PC-3 (cell line): ENCODE measurements around the gene GFOD2. TPM values are rescaled to one million over a fixed set of nuclear protein-coding genes. Genes with fewer than 3 reads are reported as not detected.
A peak's percentile ranks its signal among the peaks of the same experiment; 100 is the strongest.

Experiments used
- ATAC-seq: fragments of 200-7000 bp; cut with Tn5 transposase; 2 replicates; pipeline ENCODE4 v1.9.1; 2020; ENCODE audit warnings: mild to moderate bottlenecking, moderate library complexity
- BruUV-seq: library from RNA; stranded (reverse); fragments of 400-500 nt; replicated peaks from 2 replicates; lab custom pipeline; 2021; lab: Mats Ljungman, UMichigan
- CTCF ChIA-PET: fragments of 300-600 bp; sonication (Branson Sonifier 250); formaldehyde crosslinking; loops from one replicate; lab custom pipeline; 2022; ENCODE audit warnings: antibody characterized with exemption; lab: Charles Lee
- POLR2A ChIA-PET: fragments of 300-600 bp; sonication (Branson Sonifier 250); formaldehyde crosslinking; loops from one replicate; lab custom pipeline; 2022; ENCODE audit warnings: antibody characterized with exemption; ENCODE audit not compliant: unreplicated experiment; lab: Charles Lee
- DNase-seq: peaks from one replicate; pipeline ENCODE4 v3.0.0-alpha.2; 2015
- H2AFZ ChIP-seq: fragments of 300-600 bp; sonication (generic); 2 replicates; pipeline ENCODE4 v1.6.0; 2016; ENCODE audit warnings: antibody characterized with exemption, low read length
- H3F3A ChIP-seq: fragments of 300-600 bp; sonication (generic); one replicate; pipeline ENCODE4 v1.6.0; 2017; ENCODE audit warnings: antibody characterized with exemption, low read length, control low read depth, mild to moderate bottlenecking; ENCODE audit not compliant: unreplicated experiment
- H3K27ac ChIP-seq: fragments of 300-600 bp; sonication (generic); 2 replicates; pipeline ENCODE4 v1.5.1; 2016; ENCODE audit warnings: mild to moderate bottlenecking, low read length
- H3K27me3 ChIP-seq: fragments of 300-600 bp; sonication (generic); 2 replicates; pipeline ENCODE4 v1.6.1; 2016; ENCODE audit warnings: low read length, mixed read lengths
- H3K36me3 ChIP-seq: fragments of 300-600 bp; sonication (generic); 2 replicates; pipeline ENCODE4 v1.6.1; 2016; ENCODE audit warnings: low read depth, mixed run types, low read length, mixed read lengths
- H3K4me1 ChIP-seq: fragments of 300-600 bp; sonication (generic); 2 replicates; pipeline ENCODE4 v1.5.1; 2016; ENCODE audit warnings: low read length; ENCODE audit not compliant: insufficient read depth
- H3K4me2 ChIP-seq: fragments of 300-600 bp; sonication (generic); 2 replicates; pipeline ENCODE4 v1.6.0; 2016; ENCODE audit warnings: low read length
- H3K4me3 ChIP-seq: fragments of 300-600 bp; sonication (generic); 2 replicates; pipeline ENCODE4 v1.5.1; 2016; ENCODE audit warnings: mild to moderate bottlenecking, low read length, mixed read lengths
- H3K79me2 ChIP-seq: fragments of 300-600 bp; sonication (generic); 2 replicates; pipeline ENCODE4 v1.6.1; 2017; ENCODE audit warnings: low read length, mixed read lengths
- H3K9ac ChIP-seq: fragments of 300-600 bp; sonication (generic); 2 replicates; pipeline ENCODE4 v1.6.0; 2016; ENCODE audit warnings: mild to moderate bottlenecking, low read length
- H3K9me2 ChIP-seq: fragments of 300-600 bp; sonication (generic); replicated peaks from 2 replicates; pipeline ENCODE4 v1.6.1; 2016; ENCODE audit warnings: mixed run types, low read length, mixed read lengths
- H3K9me3 ChIP-seq: fragments of 300-600 bp; sonication (generic); 2 replicates; pipeline ENCODE4 v1.6.1; 2016; ENCODE audit warnings: low read length, mixed read lengths
- H4K20me1 ChIP-seq: fragments of 300-600 bp; sonication (generic); 2 replicates; pipeline ENCODE4 v1.6.1; 2016; ENCODE audit warnings: low read length, mixed read lengths
- EZH2 ChIP-seq: fragments of 300-600 bp; sonication (generic); IDR thresholded peaks from one replicate; pipeline ENCODE4 v1.6.1; 2017; ENCODE audit warnings: antibody characterized with exemption, mild to moderate bottlenecking, low read length; ENCODE audit not compliant: unreplicated experiment
- EZH2phosphoT487 ChIP-seq: fragments of 300-600 bp; sonication (generic); IDR thresholded peaks from 2 replicates; pipeline ENCODE4 v1.6.1; 2018; ENCODE audit warnings: mild to moderate bottlenecking, antibody characterized with exemption, low read length, borderline replicate concordance
- intact Hi-C: fragments of 100-400 bp; cut with micrococcal nuclease; formaldehyde crosslinking; loops from 2 replicates; pipeline ENCODE4 v1.9.0; 2023
- total RNA-seq: library from RNA; depleted of rRNA; stranded (reverse); fragments of >200 nt; gene quantifications from 2 replicates; pipeline ENCODE4 v1.2.3, GENCODE V29; 2014
- TF ChIP-seq, protein P1 (sequence below): fragments of 300-600 bp; sonication (generic); conservative IDR thresholded peaks from 2 replicates; pipeline ENCODE4 v1.5.1; 2017; ENCODE audit warnings: antibody characterized with exemption, low read depth, mild to moderate bottlenecking, low read length

Gene GFOD2
- total RNA-seq, 1 experiment from 2014 or later = 21.8 TPM

DNA sequence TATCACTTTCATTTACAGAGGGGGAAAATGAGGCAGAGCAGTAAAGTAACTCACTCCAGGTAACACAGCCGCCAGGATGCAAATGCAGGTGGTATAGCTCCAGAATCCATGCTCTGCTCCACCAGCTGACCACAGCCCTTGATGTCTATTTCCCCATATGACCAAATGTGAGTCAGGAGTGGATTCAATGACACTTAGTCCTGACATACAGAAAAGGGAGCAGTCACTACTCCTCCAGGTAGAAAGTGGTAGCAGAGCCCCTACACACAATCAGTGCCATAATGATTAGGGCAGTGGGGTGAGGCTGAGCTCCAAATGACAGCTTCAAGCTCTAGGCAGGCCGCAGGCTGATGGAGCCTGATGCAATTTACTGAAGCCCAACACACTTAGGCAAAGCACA is 43.3 kb upstream of the GFOD2 start:
- Histone ChIP-seq H3K27ac (no peak overlapping the region), H3K4me2 (no peak overlapping the region), H2AFZ (no peak overlapping the region), H4K20me1 (no peaks in the 10 kb centered on the region), H3K4me3 (no peak overlapping the region), H3K36me3 (no peaks in the 10 kb centered on the region), H3K79me2 (no peaks in the 10 kb centered on the region), H3K9me3 (no peaks in the 10 kb centered on the region), H3K27me3 (no peaks in the 10 kb centered on the region), H3K9me2 (no peaks in the 10 kb centered on the region), H3K9ac (no peak overlapping the region), H3K4me1 (no peaks in the 10 kb centered on the region), H3F3A (no peaks in the 10 kb centered on the region)
- no TSS peak for BruUV-seq
- CTCF ChIA-PET = no interaction called here
- POLR2A ChIA-PET = no interaction called here
- no peak for ATAC-seq
- intact Hi-C loops = no loop called here
- DNase-seq = peak; percentile 4
- TF ChIP-seq, protein P1, sequence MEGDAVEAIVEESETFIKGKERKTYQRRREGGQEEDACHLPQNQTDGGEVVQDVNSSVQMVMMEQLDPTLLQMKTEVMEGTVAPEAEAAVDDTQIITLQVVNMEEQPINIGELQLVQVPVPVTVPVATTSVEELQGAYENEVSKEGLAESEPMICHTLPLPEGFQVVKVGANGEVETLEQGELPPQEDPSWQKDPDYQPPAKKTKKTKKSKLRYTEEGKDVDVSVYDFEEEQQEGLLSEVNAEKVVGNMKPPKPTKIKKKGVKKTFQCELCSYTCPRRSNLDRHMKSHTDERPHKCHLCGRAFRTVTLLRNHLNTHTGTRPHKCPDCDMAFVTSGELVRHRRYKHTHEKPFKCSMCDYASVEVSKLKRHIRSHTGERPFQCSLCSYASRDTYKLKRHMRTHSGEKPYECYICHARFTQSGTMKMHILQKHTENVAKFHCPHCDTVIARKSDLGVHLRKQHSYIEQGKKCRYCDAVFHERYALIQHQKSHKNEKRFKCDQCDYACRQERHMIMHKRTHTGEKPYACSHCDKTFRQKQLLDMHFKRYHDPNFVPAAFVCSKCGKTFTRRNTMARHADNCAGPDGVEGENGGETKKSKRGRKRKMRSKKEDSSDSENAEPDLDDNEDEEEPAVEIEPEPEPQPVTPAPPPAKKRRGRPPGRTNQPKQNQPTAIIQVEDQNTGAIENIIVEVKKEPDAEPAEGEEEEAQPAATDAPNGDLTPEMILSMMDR = no peak
- TF ChIP-seq EZH2phosphoT487 = no peak
- no peak for TF ChIP-seq EZH2

DNA sequence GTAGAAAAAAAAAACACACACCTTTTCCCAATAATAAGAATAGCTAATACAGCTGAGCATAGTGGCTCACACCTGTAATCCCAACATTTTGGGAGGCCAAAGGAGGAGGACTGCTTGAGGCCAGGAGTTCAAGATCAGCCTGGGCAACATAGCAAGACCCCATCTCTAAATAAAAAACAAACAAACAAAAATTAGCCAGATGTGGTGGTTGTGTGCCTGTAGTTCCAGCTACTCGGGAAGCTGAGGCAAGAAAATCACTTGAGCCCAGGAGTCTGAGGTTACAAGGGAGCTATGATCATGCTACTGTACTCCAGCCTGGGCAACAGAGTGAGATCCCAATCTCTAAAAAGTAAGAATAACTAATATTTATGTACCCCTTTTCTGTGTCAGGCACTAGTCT is 42.8 kb upstream of the GFOD2 start:
- H3K79me2 ChIP-seq = no peaks in the 10 kb centered on the region
- no peak overlapping the region for H2AFZ ChIP-seq
- intact Hi-C loops = no loop called here
- H3K4me3 ChIP-seq = no peak overlapping the region
- H3K4me1 ChIP-seq = no peaks in the 10 kb centered on the region
- no peak overlapping the region for H3K9ac ChIP-seq
- no peak for TF ChIP-seq EZH2
- TF ChIP-seq, protein P1 = no peak
- no peak for TF ChIP-seq EZH2phosphoT487
- H3K27ac ChIP-seq = no peak overlapping the region
- no peaks in the 10 kb centered on the region for H3K36me3 ChIP-seq
- H3K9me2 ChIP-seq = no peaks in the 10 kb centered on the region
- no peaks in the 10 kb centered on the region for H3K9me3 ChIP-seq
- no peaks in the 10 kb centered on the region for H3F3A ChIP-seq
- ChIA-PET CTCF (no interaction called here), POLR2A (no interaction called here)
- H3K27me3 ChIP-seq = no peaks in the 10 kb centered on the region
- ATAC-seq (no peak), DNase-seq (no peak)
- no peak overlapping the region for H3K4me2 ChIP-seq
- H4K20me1 ChIP-seq = no peaks in the 10 kb centered on the region
- no TSS peak for BruUV-seq

DNA sequence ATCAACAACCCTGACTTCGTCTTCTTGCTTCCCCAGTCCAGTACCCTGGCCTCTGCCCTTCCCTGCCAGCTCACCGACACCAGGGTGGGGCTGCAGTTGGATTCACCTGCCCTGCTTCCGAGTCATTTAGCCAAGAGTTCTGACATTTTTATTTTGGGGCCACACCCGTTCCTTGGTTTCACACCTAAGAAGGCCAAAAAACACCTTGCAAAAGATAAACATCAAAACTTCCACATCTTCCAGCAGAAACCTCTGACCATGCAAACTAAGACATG is 41.8 kb upstream of the GFOD2 start:
- H3K27ac ChIP-seq = no peak overlapping the region
- no peaks in the 10 kb centered on the region for H3K4me1 ChIP-seq
- no peaks in the 10 kb centered on the region for H4K20me1 ChIP-seq
- ATAC-seq (no peak), DNase-seq (no peak)
- ChIA-PET CTCF (no interaction called here), POLR2A (no interaction called here)
- H3K9me3 ChIP-seq = no peaks in the 10 kb centered on the region
- H3K4me2 ChIP-seq = no peak overlapping the region
- H3K27me3 ChIP-seq = no peaks in the 10 kb centered on the region
- TF ChIP-seq EZH2 (no peak), EZH2phosphoT487 (no peak)
- TF ChIP-seq, protein P1 = no peak
- H2AFZ ChIP-seq = no peak overlapping the region
- no peaks in the 10 kb centered on the region for H3F3A ChIP-seq
- no TSS peak for BruUV-seq
- H3K9me2 ChIP-seq = no peaks in the 10 kb centered on the region
- intact Hi-C loops = no loop called here
- no peak overlapping the region for H3K9ac ChIP-seq
- no peaks in the 10 kb centered on the region for H3K36me3 ChIP-seq
- H3K79me2 ChIP-seq = no peaks in the 10 kb centered on the region
- H3K4me3 ChIP-seq = no peak overlapping the region
